ENCODE data around the gene MAPK8IP3.

Gene MAPK8IP3

GRCh38 chr16:1772908-1773702 lies 67.1 kb downstream of the MAPK8IP3 start, which contains the start of gene MRPS34:
TSS of gene MRPS34 (minus strand) at chr16:1773134. CDS start at chr16:1773119, 15 bp downstream.
- no peaks in the 10 kb centered on the region for H3K27me3 ChIP-seq (replicated peaks; ENCODE audit: control insufficient read depth, insufficient read depth, low read length)
- peak; percentile 93 for DNase-seq (ENCODE audit: low read depth)
- H3K9ac ChIP-seq (ENCODE audit: low read length): peak within 1 kb of the TSS; percentile 94
- peaks cover 29% of the 10 kb centered on the region for H3K36me3 ChIP-seq (ENCODE audit: control insufficient read depth, insufficient read depth, low read length, severe bottlenecking)
- H3K9me3 ChIP-seq (ENCODE audit: control insufficient read depth, low read length): no peaks in the 10 kb centered on the region
- peaks cover 27% of the 10 kb centered on the region for H3K4me1 ChIP-seq (ENCODE audit: control insufficient read depth, insufficient read depth, low read length)
- H3K4me3 ChIP-seq (ENCODE audit: low read length): peak within 1 kb of the TSS; percentile 92

GRCh38 chr16:1773703-1774447 lies 67.9 kb downstream of the MAPK8IP3 start:
- peaks cover 27% of the 10 kb centered on the region for H3K4me1 ChIP-seq (ENCODE audit: control insufficient read depth, insufficient read depth, low read length)
- peak overlapping the region; percentile 94 for H3K9ac ChIP-seq (ENCODE audit: low read length)
- DNase-seq (ENCODE audit: low read depth): peak; percentile 51
- peaks cover 26% of the 10 kb centered on the region for H3K36me3 ChIP-seq (ENCODE audit: control insufficient read depth, insufficient read depth, low read length, severe bottlenecking)
- H3K4me3 ChIP-seq (ENCODE audit: low read length): peak overlapping the region; percentile 92
- no peaks in the 10 kb centered on the region for H3K27me3 ChIP-seq (replicated peaks; ENCODE audit: control insufficient read depth, insufficient read depth, low read length)
- no peaks in the 10 kb centered on the region for H3K9me3 ChIP-seq (ENCODE audit: control insufficient read depth, low read length)

GRCh38 chr16:1774448-1774780 lies 68.4 kb downstream of the MAPK8IP3 start:
- no peaks in the 10 kb centered on the region for H3K9me3 ChIP-seq (ENCODE audit: control insufficient read depth, low read length)
- peaks cover 27% of the 10 kb centered on the region for H3K4me1 ChIP-seq (ENCODE audit: control insufficient read depth, insufficient read depth, low read length)
- H3K9ac ChIP-seq (ENCODE audit: low read length): peak overlapping the region; percentile 94
- DNase-seq (ENCODE audit: low read depth): no peak
- peaks cover 26% of the 10 kb centered on the region for H3K36me3 ChIP-seq (ENCODE audit: control insufficient read depth, insufficient read depth, low read length, severe bottlenecking)
- peak overlapping the region; percentile 92 for H3K4me3 ChIP-seq (ENCODE audit: low read length)
- H3K27me3 ChIP-seq (replicated peaks; ENCODE audit: control insufficient read depth, insufficient read depth, low read length): no peaks in the 10 kb centered on the region

GRCh38 chr16:1775006-1775845 lies 69.2 kb downstream of the MAPK8IP3 start:
- DNase-seq (ENCODE audit: low read depth): no peak
- peak overlapping the region; percentile 94 for H3K9ac ChIP-seq (ENCODE audit: low read length)
- H3K36me3 ChIP-seq (ENCODE audit: control insufficient read depth, insufficient read depth, low read length, severe bottlenecking): peaks cover 26% of the 10 kb centered on the region
- peaks cover 22% of the 10 kb centered on the region for H3K4me1 ChIP-seq (ENCODE audit: control insufficient read depth, insufficient read depth, low read length)
- H3K4me3 ChIP-seq (ENCODE audit: low read length): no peak overlapping the region
- no peaks in the 10 kb centered on the region for H3K9me3 ChIP-seq (ENCODE audit: control insufficient read depth, low read length)
- no peaks in the 10 kb centered on the region for H3K27me3 ChIP-seq (replicated peaks; ENCODE audit: control insufficient read depth, insufficient read depth, low read length)

GRCh38 chr16:1775846-1776671 lies 70.1 kb downstream of the MAPK8IP3 start:
- H3K9me3 ChIP-seq (ENCODE audit: control insufficient read depth, low read length): no peaks in the 10 kb centered on the region
- DNase-seq (ENCODE audit: low read depth): no peak
- H3K9ac ChIP-seq (ENCODE audit: low read length): no peak overlapping the region
- no peak overlapping the region for H3K4me3 ChIP-seq (ENCODE audit: low read length)
- no peaks in the 10 kb centered on the region for H3K27me3 ChIP-seq (replicated peaks; ENCODE audit: control insufficient read depth, insufficient read depth, low read length)
- peaks cover 19% of the 10 kb centered on the region for H3K4me1 ChIP-seq (ENCODE audit: control insufficient read depth, insufficient read depth, low read length)
- peaks cover 26% of the 10 kb centered on the region for H3K36me3 ChIP-seq (ENCODE audit: control insufficient read depth, insufficient read depth, low read length, severe bottlenecking)

- no peaks in the 10 kb centered on the region for H3K27me3 ChIP-seq (replicated peaks; ENCODE audit: control insufficient read depth, insufficient read depth, low read length)
- no peak overlapping the region for H3K4me3 ChIP-seq (ENCODE audit: low read length)
- no peaks in the 10 kb centered on the region for H3K9me3 ChIP-seq (ENCODE audit: control insufficient read depth, low read length)
- no peak overlapping the region for H3K9ac ChIP-seq (ENCODE audit: low read length)
- H3K4me1 ChIP-seq (ENCODE audit: control insufficient read depth, insufficient read depth, low read length): peaks cover 24% of the 10 kb centered on the region
- peaks cover 26% of the 10 kb centered on the region for H3K36me3 ChIP-seq (ENCODE audit: control insufficient read depth, insufficient read depth, low read length, severe bottlenecking)
- DNase-seq (ENCODE audit: low read depth): no peak
Measured at GRCh38 chr16:1776672-1776955, 70.6 kb downstream of the MAPK8IP3 start.

- no peak overlapping the region for H3K9ac ChIP-seq (ENCODE audit: low read length)
- peaks cover 26% of the 10 kb centered on the region for H3K36me3 ChIP-seq (ENCODE audit: control insufficient read depth, insufficient read depth, low read length, severe bottlenecking)
- H3K4me3 ChIP-seq (ENCODE audit: low read length): no peak overlapping the region
- H3K4me1 ChIP-seq (ENCODE audit: control insufficient read depth, insufficient read depth, low read length): peaks cover 21% of the 10 kb centered on the region
- no peak for DNase-seq (ENCODE audit: low read depth)
- H3K9me3 ChIP-seq (ENCODE audit: control insufficient read depth, low read length): no peaks in the 10 kb centered on the region
- H3K27me3 ChIP-seq (replicated peaks; ENCODE audit: control insufficient read depth, insufficient read depth, low read length): no peaks in the 10 kb centered on the region
Measured at GRCh38 chr16:1776991-1777374, 71.0 kb downstream of the MAPK8IP3 start.

- H3K4me1 ChIP-seq (ENCODE audit: control insufficient read depth, insufficient read depth, low read length): peaks cover 16% of the 10 kb centered on the region
- H3K9ac ChIP-seq (ENCODE audit: low read length): no peak overlapping the region
- no peaks in the 10 kb centered on the region for H3K27me3 ChIP-seq (replicated peaks; ENCODE audit: control insufficient read depth, insufficient read depth, low read length)
- DNase-seq (ENCODE audit: low read depth): no peak
- H3K9me3 ChIP-seq (ENCODE audit: control insufficient read depth, low read length): no peaks in the 10 kb centered on the region
- H3K4me3 ChIP-seq (ENCODE audit: low read length): no peak overlapping the region
- peaks cover 26% of the 10 kb centered on the region for H3K36me3 ChIP-seq (ENCODE audit: control insufficient read depth, insufficient read depth, low read length, severe bottlenecking)
Measured at GRCh38 chr16:1777375-1778199, 71.6 kb downstream of the MAPK8IP3 start.

GRCh38 chr16:1778200-1779179 lies 72.5 kb downstream of the MAPK8IP3 start:
- Histone ChIP-seq H3K27me3 (replicated peaks; ENCODE audit: control insufficient read depth, insufficient read depth, low read length) (no peaks in the 10 kb centered on the region), H3K9ac (ENCODE audit: low read length) (no peak overlapping the region), H3K4me1 (ENCODE audit: control insufficient read depth, insufficient read depth, low read length) (peaks cover 16% of the 10 kb centered on the region), H3K4me3 (ENCODE audit: low read length) (no peak overlapping the region), H3K9me3 (ENCODE audit: control insufficient read depth, low read length) (no peaks in the 10 kb centered on the region), H3K36me3 (ENCODE audit: control insufficient read depth, insufficient read depth, low read length, severe bottlenecking) (peaks cover 26% of the 10 kb centered on the region)
- DNase-seq (ENCODE audit: low read depth): no peak
